ENCODE data around the gene KSR1.

KSR1 gene

DNA sequence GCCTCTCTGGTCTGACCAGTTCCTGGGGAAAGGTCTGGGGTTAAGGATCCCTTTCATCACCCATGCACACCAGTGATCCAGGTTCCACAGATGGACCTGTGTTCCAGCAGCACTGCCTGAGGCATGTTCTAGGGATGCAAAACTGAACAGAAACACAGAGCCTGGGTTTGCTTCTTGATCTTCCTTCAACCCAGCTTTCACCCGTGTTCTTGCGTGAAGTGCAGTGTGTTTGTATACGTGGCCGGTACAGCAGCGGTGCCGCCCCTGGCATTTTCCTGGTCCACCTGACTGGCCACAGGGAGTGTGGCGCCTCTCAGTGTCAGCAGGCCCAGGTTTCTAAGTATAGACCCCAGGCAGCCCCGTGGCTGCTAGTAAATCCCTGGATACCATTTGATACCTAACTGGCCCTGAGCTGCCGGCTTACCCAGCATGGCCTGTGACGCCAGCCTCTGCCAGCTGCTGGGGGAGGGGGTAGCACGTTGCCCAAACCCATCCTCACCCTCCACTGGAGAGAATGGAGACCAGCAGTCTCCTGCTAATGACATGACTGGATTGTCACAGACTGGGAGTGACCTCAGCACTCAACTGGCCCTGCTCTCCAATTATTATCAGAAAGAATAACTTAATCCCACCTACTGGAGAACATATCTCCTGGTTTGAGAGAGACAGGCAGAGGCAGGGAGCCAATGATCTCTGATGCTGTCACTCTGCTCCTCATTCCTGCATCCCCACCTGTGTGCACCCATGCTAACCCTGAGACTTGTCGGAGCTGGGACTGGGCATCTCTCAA is 115.5 kb downstream of the KSR1 start:
- no peak for DNase-seq (ENCODE audit: low read depth)

DNA sequence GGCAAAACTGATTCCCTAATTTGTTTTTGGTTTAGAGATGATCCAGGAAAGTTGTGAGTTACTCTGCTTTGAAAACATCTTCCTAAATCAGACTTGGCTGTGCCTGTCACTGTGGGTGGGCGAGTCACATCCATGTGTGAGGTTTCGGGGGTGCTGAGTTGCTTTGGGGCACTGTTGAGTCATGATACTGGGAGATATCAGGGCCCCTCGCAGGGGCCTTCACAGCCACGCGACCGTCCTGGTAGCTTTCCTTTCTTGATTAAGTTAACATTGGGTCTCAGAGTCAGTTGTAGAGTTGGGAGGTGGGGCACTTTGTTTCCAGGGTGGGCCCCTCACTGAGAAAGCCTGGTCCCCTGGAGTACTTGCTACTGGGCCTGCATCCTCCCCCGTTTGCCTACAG is 116.4 kb downstream of the KSR1 start:
- no peak for DNase-seq (ENCODE audit: low read depth)

DNA sequence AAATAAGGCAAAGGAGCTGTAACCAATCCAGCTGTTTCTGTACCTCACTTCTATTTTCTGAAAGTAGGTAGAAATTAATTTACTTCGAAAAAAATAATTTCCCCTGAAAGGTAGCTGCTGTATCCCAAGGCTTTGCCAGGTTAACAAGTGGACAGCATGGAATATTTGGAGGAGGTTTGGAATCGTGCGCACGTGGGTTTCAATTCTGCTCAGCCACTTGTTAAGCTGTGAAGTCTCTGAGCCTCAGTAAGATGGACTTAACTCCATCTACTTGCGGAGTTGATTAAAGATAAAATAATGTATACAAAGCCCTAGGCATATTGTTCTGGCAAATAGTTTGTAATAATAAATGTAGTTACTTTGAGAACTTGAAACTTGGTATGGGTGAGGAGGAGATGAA is 117.3 kb downstream of the KSR1 start:
- DNase-seq (ENCODE audit: low read depth): no peak

DNA sequence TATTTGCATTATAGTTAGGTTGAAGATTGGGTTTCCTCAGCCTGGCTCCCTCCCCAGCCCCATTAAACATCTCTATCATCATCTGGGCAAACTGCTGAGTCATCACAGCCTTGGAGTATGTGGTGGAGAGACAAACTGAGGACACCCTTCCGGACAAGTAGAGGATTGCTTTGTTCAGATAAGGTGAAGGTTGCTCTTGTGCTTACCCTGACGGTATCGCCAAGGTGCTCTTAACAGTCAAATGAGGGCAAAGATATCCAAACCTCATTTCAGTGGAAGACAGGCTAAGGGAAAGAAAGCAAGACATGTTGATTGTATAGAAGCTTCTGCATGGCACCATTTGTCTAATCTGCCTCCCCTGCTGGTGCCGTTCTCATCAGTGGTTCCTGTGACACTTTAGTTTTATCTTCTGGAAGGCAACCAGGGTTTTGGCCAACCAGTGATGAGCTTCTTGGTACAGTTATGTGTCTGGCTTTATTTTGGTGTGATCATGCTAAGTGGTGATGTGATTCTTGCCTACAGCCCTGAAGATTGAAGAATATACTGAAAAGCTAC is 117.8 kb downstream of the KSR1 start:
- DNase-seq (ENCODE audit: low read depth): no peak

DNA sequence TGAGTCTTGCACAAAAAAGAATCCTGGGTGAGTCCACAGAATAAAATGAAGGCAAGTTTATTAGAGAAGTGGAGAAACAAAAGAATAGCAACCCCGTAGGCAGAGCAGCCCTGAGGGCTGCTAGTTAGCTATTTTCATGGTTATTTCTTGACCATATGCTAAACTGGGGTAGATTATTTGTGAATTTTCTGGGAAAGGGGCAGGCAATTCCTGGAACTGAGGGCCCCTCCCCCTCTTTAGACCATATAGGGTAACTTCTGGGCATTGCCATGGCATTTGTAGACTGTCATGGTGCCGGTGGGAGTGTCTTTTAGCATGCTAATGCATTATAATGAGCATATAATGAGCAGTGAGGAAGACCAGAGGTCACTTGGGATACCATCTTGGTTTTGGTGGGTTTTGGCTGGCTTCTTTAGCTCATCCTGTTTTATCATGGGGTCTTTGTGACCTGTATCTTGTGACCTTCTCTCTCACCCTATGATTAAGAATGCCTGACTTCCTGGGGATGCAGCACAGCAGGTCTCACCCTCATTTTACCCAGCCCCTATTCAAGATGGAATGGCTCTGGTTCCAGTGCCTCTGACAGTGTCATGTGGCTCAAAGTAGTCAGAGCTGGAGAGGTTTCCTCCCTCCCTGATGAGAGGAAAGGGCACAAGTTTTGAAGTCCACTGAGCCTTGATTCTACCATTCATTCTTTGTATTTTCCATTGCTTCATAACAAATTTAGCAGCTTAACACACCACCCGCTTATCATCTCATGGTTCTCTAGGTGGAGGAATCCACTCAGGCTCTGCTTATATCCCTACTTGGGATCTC is 119.1 kb downstream of the KSR1 start:
- no peak for DNase-seq (ENCODE audit: low read depth)

DNA sequence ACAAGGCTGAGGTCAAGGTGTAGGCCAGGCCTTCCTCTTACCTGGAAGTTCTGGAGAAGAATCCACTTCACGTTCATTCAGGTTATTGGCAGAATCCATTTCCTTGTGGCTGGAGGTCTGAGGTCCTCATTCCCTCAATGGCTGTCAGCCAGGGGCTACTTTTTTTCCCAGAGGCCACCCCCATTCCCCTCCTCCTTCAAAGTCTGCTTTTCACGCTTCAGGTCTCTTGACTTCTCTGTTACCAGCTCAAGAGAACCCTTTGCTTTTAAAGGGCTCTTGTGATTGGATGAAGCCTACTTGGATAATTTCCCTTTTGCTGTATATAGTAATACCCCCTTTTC is 119.6 kb downstream of the KSR1 start:
- no peak for DNase-seq (ENCODE audit: low read depth)

DNA sequence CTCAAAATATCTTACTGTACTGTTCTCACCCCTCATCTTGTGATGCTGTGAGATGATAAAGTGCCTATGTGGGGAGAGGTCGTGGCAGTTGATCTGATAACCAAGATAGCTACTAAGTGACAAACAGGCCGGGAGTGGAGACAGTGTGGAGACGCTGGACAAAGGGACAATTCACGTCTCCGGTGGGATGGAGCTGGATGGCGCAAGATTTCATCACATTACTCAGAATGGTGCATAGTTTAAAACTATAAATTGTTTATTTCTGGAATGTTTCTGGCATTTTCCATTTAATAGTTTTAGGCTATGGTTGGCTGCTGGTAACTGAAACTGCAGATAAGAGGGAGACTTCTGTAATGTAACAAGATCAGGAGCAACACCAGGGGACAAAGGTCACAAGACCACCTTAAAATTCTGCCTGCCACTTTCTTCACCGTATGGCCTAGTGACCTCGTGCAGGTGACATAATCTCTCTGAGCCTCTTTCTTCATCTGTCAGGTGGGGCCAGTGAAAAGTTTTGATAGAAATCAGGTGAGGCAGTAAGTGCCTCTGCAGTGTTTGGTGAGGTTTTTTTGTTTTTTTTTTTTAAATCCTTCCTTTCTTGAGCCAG is 120.3 kb downstream of the KSR1 start:
- DNase-seq (ENCODE audit: low read depth): no peak

DNA sequence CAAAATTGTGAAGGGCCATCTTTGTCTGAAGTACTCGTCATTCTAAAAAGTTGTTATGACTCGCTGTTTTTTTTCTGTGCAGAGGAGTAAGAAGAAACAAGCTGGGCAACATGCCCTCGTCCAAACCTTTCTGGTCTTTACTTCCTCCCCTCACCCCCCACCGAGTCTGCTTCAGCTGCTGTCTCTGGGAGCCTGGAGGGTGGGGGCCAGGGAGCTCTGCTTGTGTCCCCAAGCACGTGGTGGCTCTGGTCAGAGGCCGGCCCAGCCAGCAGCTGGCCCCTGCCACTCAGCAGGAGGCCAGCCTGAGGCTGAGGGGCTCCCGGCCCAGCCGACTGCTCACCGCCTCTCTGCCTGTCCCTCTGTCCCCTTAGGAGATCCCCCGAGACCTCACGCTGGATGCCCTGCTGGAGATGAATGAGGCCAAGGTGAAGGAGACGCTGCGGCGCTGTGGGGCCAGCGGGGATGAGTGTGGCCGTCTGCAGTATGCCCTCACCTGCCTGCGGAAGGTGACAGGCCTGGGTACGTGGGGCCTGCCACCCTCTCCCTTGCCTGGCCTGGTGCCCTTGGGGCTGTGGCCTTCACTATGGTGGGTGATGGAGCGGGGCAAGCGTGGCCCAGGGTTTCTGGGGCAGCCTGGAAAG is 121.0 kb downstream of the KSR1 start:
- DNase-seq (ENCODE audit: low read depth): no peak

DNA sequence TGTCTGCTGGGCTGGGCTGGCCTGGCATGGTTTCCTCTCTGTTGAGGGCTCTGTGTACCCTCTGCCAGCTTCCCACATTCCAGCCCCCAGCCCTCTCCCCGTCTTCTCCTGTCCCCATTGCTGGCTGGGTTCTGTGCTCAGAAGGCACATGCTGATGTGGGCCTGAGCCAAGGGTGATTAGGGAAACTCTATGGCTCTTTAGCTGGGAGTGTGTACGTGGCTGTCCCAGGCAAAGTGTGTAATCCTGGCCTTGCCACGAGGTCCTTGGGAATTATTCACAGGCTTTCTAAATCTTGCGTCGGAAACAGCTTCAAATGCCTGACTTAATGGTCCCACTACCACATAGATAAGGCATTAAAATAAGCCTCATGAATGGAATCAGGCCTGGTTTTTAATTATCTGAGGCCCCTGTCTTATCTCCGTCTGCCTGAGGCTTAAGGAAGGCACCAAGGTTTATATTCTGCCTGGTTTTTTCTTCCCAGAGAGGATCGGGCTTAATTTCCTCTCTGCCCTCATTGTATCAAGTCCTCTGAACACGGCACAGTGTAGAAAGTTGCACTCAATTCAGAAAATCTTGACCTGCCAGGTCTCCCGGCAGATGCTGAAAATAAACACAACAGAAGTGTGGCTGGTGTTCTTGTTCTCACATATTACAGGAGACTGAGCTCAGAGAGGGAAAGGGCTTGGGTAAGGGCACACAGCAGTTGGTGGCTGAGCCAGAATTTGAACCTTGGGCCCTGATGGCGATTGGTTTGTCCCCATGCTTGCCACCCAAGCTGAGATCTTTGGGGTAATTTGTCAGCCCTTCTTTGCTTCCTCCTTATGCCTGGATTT is 121.9 kb downstream of the KSR1 start:
- DNase-seq (ENCODE audit: low read depth): no peak

DNA sequence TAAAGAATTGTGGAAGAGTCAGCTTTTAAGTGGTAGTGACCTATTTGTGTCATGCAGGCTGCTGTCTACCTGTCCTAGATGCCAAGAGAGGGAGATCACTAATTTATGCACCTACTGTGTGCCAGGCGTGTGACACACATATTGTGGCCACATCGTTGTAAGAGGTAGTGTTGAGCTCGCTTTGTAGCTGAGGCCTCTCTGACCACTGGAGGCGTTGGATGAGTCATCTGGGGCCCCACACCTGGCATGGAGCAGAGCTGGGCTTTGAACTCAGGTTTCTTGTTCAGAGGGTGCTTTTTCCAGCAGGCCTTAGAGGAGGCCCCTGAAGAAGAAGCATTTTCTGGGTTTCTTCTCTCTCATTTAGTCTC is 122.5 kb downstream of the KSR1 start:
- DNase-seq (ENCODE audit: low read depth): no peak

DNA sequence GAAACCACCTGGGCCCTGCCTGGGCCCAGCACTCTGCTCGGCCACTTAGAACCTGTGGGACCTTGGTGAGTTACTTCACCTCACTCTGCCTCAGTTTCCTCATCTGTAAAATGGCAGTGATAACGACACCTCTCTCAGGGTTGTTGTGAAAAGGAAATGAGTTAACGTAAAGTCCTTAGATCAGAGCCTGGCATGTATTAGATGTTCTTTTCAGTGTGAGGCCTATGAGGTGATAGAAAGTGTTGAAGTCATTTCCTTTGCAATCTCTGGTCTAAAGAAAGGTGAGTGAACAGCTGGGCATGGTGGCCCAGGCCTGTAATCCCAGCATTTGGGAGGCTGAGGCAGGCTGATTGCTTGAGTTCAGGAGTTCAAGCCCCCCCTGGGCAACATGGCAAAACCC is 123.1 kb downstream of the KSR1 start:
- no peak for DNase-seq (ENCODE audit: low read depth)

DNA sequence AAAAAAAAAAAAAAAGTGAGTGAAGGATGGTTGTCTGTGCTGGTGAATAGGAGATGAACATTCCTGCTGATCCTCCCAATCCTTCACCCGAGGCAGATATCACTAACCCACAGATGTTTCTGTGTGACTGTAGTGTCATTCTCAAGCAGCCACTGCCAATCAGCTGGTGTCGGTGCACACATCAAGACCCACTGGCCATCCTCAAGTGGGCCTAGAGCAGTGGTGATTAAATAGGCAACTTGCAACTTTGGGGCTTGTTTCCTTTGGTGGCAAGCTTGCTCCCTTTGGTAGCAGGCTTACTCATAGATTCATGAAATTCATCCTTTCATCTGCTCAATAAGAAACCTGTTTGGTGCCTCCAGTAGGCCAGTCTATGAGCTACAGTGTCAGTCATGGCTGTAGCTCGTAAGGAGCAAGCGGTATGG is 123.7 kb downstream of the KSR1 start:
- DNase-seq (ENCODE audit: low read depth): no peak

DNA sequence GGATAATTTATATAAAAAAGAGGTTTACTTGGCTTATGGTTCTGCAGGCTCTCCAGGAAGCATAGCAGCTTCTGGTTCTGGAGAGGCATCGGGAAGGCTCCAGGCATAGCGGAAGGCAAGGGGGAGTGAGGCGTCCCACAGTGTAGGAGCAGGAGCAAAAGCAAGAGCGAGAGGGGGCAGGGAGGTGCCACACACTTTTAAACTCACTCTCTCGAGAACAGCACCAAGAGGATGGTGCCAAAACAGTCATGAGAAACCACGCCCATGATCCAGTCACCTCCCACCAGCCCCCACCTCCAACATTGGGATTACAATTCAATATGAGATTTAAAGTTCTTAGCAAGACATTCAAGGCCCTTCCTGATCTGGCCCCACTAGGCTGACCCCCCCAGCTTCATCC is 124.8 kb downstream of the KSR1 start:
- no peak for DNase-seq (ENCODE audit: low read depth)

DNA sequence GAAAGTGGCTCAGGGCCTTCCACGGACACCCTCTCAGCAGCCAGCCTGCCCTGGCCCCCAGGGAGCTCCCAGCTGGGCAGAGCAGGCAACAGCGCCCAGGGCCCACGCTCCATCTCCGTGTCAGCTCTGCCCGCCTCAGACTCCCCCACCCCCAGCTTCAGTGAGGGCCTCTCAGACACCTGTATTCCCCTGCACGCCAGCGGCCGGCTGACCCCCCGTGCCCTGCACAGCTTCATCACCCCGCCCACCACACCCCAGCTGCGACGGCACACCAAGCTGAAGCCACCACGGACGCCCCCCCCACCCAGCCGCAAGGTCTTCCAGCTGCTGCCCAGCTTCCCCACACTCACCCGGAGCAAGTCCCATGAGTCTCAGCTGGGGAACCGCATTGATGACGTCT is 126.4 kb downstream of the KSR1 start:
- DNase-seq (ENCODE audit: low read depth): no peak

DNA sequence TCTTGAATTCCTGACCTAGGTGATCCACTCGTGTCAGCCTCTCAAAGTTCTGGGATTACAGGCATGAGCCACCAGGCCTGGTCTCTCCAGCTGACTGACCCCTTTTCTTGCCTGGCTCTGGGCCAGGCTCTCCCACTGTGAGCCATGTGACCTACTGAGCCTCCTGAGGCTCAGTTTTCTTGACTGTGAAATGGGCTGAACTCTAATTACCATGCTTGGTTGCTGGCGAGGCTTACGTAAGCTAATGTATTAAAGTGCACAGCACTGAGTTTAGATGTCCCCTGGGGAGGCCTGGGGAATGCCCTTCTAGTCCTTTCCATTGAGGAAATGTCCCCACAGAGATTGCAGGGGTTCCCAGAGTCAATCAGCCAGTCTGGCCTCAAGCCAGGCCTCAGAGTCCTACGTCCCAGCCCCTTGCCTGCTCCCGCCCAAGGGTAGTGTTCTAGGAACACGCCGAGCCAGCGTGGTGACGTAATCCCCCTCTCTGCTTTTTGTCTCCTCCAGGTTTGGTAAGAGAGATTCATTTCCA is 129.0 kb downstream of the KSR1 start:
- no peak for DNase-seq (ENCODE audit: low read depth)

DNA sequence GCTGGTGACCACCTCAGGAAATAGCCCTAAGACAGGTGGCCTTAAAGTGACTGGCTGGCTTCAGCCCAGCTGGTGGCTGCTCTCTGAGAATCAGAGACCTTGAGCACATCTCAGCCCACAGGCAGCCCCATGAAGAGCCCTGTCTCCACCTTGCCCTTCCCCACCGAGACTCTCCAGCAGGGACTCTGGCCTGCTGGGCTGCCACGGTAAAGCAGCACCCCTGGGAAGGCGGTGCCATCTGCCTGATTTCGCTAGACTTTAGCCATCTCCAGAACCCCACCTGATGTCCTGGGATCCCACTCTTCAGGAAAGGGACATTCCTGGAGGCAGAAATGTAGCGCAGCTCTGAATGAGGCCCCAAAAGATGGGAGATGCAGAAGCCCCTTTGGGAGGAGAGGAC is 129.5 kb downstream of the KSR1 start:
- no peak for DNase-seq (ENCODE audit: low read depth)

DNA sequence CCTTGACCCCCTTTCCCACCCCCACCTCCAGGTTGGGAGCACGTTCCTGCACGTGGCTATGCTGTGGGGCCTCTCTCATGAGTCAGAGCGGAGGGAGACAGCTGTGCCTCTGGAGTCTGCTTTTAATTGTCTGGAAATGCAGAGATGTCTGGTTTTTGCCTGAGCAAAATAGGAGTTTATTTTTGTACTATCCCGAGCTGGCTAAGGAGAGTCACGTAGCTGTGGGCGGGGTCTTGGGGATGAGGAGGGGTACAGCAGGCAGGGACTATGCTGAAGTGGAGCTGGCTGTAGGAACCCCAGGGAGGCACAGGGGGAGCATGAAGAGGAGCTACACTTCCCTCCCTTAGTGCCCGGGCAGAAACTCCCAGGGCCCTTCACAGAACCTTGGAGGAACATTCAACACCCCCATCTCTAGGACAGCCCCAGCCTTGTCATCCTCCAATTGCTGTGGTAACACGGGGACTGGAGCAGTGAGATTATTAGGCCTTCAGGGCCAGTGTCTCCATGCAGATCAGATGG is 130.0 kb downstream of the KSR1 start:
- no peak for DNase-seq (ENCODE audit: low read depth)

DNA sequence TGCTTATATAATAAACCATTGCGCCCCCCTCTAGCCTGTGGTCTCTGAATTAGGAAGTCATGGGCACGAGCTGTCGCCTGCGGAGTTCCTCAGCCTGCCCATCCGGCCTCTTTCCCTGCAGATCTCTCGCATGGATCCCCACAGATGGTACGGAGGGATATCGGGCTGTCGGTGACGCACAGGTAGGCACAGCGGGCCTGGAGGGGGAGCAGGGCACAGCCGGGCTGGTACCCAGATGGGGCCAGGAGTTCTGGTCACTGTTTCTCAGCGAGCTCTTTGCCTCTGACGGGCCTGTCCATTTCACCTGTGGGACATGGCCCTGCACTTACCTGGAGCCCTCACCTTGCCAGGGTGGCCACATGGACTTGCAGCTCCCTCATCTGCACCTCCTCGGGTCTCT is 132.1 kb downstream of the KSR1 start:
- no peak for DNase-seq (ENCODE audit: low read depth)

DNA sequence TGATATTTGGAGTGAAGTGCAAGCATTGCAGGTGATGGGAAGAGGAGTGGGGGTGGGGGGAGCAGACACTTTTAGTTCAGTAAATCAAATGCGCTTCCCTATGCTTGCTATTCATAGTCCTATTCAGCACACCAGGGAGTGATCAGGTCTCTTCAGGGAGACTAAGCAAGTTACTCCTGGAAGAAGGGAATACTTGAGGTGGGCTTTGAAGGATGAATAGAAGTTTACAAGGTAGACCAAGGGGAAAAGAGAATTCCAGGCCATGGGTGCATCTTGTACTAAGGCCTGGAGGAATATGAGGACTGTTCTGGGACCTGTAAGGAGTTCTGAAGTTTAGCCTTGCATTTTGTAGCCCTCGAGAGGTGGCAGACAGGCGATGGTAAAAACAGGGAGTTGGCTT is 134.6 kb downstream of the KSR1 start:
- DNase-seq (ENCODE audit: low read depth): no peak

DNA sequence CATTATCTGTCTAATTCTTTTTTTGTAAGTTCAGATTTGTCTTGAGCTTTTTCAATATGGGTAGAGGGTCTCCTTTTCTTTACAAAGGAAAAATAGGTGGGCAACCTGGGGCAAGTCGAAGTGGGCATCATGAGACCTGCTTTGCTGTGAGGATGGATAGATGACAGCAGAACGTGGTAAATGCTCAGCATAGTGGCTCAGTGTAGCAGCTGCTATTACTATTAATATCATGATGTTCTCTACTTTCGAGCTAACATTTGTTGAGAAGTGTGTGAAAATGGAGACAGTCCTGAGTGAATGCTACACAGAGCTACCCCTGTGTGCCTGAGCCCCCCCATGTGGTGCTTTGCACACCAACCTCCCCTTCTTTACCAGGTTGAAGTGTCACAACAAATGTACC is 135.7 kb downstream of the KSR1 start:
- DNase-seq (ENCODE audit: low read depth): no peak

DNA sequence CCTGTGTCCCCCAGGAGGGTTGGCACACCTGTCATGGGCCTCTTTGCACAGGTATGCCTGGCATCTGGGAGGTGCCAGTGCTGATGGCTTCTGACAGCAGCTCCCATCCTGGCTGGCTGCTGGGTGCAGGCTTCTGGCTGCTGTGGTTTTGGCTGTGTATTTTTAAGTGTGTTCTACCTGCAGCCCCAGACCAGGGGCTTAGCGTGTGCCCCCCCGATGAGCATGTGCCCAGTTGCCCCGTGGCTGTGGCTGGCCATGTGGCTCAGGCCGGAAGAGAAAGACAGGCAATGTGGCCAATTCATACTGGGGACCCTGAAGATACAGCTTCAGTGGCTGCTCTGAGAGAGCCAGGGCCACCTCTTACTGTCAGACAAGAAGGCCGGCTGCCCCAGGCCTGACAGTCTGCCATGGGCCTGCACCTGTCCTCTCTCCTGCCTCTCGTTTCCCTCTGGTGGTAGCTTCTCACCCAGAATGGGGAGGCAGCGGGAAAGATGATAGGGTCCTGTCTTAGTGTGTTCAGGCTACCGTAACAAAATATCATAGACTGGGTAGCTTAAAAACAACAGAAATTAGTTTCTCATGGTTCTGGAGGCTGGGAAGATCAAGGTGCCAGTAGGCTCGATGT is 137.1 kb downstream of the KSR1 start:
- DNase-seq (ENCODE audit: low read depth): no peak

Measured in activated T-cell treated with anti-CD3 and anti-CD28 coated beads for 1 hour (primary cell).